ENCODE measurements around the gene CELA2A. TPM values are rescaled to one million over a fixed set of nuclear protein-coding genes. Genes with fewer than 3 reads are reported as not detected.

CELA2A gene
- total RNA-seq, 2 donors from 2014 or later, result not detected

GRCh38 chr1:15504436-15504835 lies 47.9 kb downstream of the CELA2A start:
- H3K27me3 ChIP-seq (ENCODE audit: control insufficient read depth, insufficient read depth, low read length, poor library complexity, severe bottlenecking), result no peaks in the 10 kb centered on the region
- Mint-ChIP-seq H3K4me1 (peaks cover 9% of the 10 kb centered on the region), H3K36me3 (ENCODE audit: low read depth) (peaks cover 5% of the 10 kb centered on the region), H3K4me3 (no peak overlapping the region), H3K27me3 (ENCODE audit: insufficient read depth) (no peaks in the 10 kb centered on the region), H3K9me3 (no peaks in the 10 kb centered on the region), H3K27ac (no peak overlapping the region)
- H3K9ac ChIP-seq (ENCODE audit: extremely low read depth, low read length, poor library complexity, severe bottlenecking), result no peak overlapping the region
- TF ChIP-seq CTCF (conservative IDR thresholded peaks at IDR 0.05), result no peak
- H3K4me1 ChIP-seq (ENCODE audit: control insufficient read depth, insufficient read depth, low read length), result no peaks in the 10 kb centered on the region
- H3K27ac ChIP-seq (ENCODE audit: low read depth, low read length), result no peak overlapping the region
- no peak for DNase-seq
- H3K4me3 ChIP-seq (ENCODE audit: low read length), result no peak overlapping the region
- H3K36me3 ChIP-seq (ENCODE audit: control insufficient read depth, insufficient read depth, low read length), result no peaks in the 10 kb centered on the region
- no peaks in the 10 kb centered on the region for H3K9me3 ChIP-seq (ENCODE audit: control insufficient read depth, low read length)
- 92 to 100% methylated on average over 2 to 4 of the region's 4 CpGs for WGBS, 2 experiments (ENCODE audit: insufficient coverage in 1 of 2, insufficient read length in 1 of 2)

- no peak for TF ChIP-seq CTCF (conservative IDR thresholded peaks at IDR 0.05)
- H3K9me3 Mint-ChIP-seq, result no peaks in the 10 kb centered on the region
- DNase-seq, result no peak
- no peaks in the 10 kb centered on the region for H3K9me3 ChIP-seq (ENCODE audit: control insufficient read depth, low read length)
- 93 to 97% methylated on average over 10 to 17 of the region's 17 CpGs for WGBS, 2 experiments (ENCODE audit: insufficient coverage in 1 of 2, insufficient read length in 1 of 2)
- no peak overlapping the region for H3K27ac Mint-ChIP-seq
- no peaks in the 10 kb centered on the region for H3K27me3 ChIP-seq (ENCODE audit: control insufficient read depth, insufficient read depth, low read length, poor library complexity, severe bottlenecking)
- H3K4me1 ChIP-seq (ENCODE audit: control insufficient read depth, insufficient read depth, low read length), result no peaks in the 10 kb centered on the region
- peaks cover 3% of the 10 kb centered on the region for H3K4me1 Mint-ChIP-seq
- H3K4me3 ChIP-seq (ENCODE audit: low read length), result no peak overlapping the region
- H3K36me3 Mint-ChIP-seq (ENCODE audit: low read depth), result peaks cover 8% of the 10 kb centered on the region
- no peaks in the 10 kb centered on the region for H3K27me3 Mint-ChIP-seq (ENCODE audit: insufficient read depth)
- H3K36me3 ChIP-seq (ENCODE audit: control insufficient read depth, insufficient read depth, low read length), result no peaks in the 10 kb centered on the region
- no peak overlapping the region for H3K4me3 Mint-ChIP-seq
- H3K27ac ChIP-seq (ENCODE audit: low read depth, low read length), result no peak overlapping the region
- H3K9ac ChIP-seq (ENCODE audit: extremely low read depth, low read length, poor library complexity, severe bottlenecking), result no peak overlapping the region
Measured at GRCh38 chr1:15506831-15507230, 50.3 kb downstream of the CELA2A start.

- WGBS, 2 experiments (ENCODE audit: insufficient coverage in 1 of 2, insufficient read length in 1 of 2), result 90 to 98% methylated on average over 2 to 5 of the region's 5 CpGs
Measured at GRCh38 chr1:15507278-15507677, 50.7 kb downstream of the CELA2A start.

More at GRCh38 chr1:15507278-15507677, 50.7 kb downstream of the CELA2A start:
- DNase-seq, result no peak
- Histone ChIP-seq H3K36me3 (ENCODE audit: control insufficient read depth, insufficient read depth, low read length) (no peaks in the 10 kb centered on the region), H3K27ac (ENCODE audit: low read depth, low read length) (no peak overlapping the region), H3K4me1 (ENCODE audit: control insufficient read depth, insufficient read depth, low read length) (no peaks in the 10 kb centered on the region), H3K9ac (ENCODE audit: extremely low read depth, low read length, poor library complexity, severe bottlenecking) (no peak overlapping the region), H3K9me3 (ENCODE audit: control insufficient read depth, low read length) (no peaks in the 10 kb centered on the region), H3K27me3 (ENCODE audit: control insufficient read depth, insufficient read depth, low read length, poor library complexity, severe bottlenecking) (no peaks in the 10 kb centered on the region), H3K4me3 (ENCODE audit: low read length) (no peak overlapping the region)
- H3K36me3 Mint-ChIP-seq (ENCODE audit: low read depth), result peaks cover 11% of the 10 kb centered on the region
- H3K27ac Mint-ChIP-seq, result no peak overlapping the region
- TF ChIP-seq CTCF (conservative IDR thresholded peaks at IDR 0.05), result no peak
- no peaks in the 10 kb centered on the region for H3K9me3 Mint-ChIP-seq
- no peaks in the 10 kb centered on the region for H3K27me3 Mint-ChIP-seq (ENCODE audit: insufficient read depth)
- peaks cover 3% of the 10 kb centered on the region for H3K4me1 Mint-ChIP-seq
- H3K4me3 Mint-ChIP-seq, result no peak overlapping the region

Data from endodermal cell (in vitro differentiated cells).